ENCODE measurements around the gene CASTOR1. TPM values are rescaled to one million over a fixed set of nuclear protein-coding genes. Genes with fewer than 3 reads are reported as not detected.

Gene CASTOR1
- total and polyA plus RNA-seq, 5 experiments from 2014 or later, result 16.9 to 33.5 (median 20.4) TPM

GRCh38 chr22:30238661-30239487, 50.4 kb downstream of the CASTOR1 start:
- H3K4me3 Mint-ChIP-seq, result no peak overlapping the region
- H3K9me3 Mint-ChIP-seq, result no peaks in the 10 kb centered on the region
- no peaks in the 10 kb centered on the region for H3K36me3 Mint-ChIP-seq
- no peak for ATAC-seq
- H3K4me1 Mint-ChIP-seq, result peaks cover 0 to 3% (median 2%) of the 10 kb centered on the region in 4 donors
- DNase-seq, result no peak
- POLR2A ChIA-PET, result no interaction called here
- peak overlapping the region in 3 of 10 donors; percentile 29 to 82 (median 50) for H3K27ac Mint-ChIP-seq
- H3K27me3 Mint-ChIP-seq, result no peaks in the 10 kb centered on the region

GRCh38 chr22:30238136-30238535, 51.2 kb downstream of the CASTOR1 start:
- Mint-ChIP-seq H3K4me3 (no peak overlapping the region), H3K4me1 (peaks cover 0 to 3% (median 2%) of the 10 kb centered on the region in 4 donors), H3K9me3 (no peaks in the 10 kb centered on the region), H3K27me3 (no peaks in the 10 kb centered on the region), H3K27ac (no peak overlapping the region), H3K36me3 (no peaks in the 10 kb centered on the region)
- ATAC-seq (no peak), DNase-seq (no peak)
- POLR2A ChIA-PET, result no interaction called here

- Mint-ChIP-seq H3K4me1 (peaks cover 0 to 3% (median 2%) of the 10 kb centered on the region in 4 donors), H3K36me3 (no peaks in the 10 kb centered on the region), H3K9me3 (no peaks in the 10 kb centered on the region), H3K4me3 (no peak overlapping the region), H3K27ac (peak overlapping the region in 1 of 10 donors; percentile 33), H3K27me3 (no peaks in the 10 kb centered on the region)
- no peak for DNase-seq
- POLR2A ChIA-PET, result no interaction called here
- no peak for ATAC-seq
Observed at GRCh38 chr22:30236875-30237274, 52.4 kb downstream of the CASTOR1 start.

- DNase-seq, result no peak
- Mint-ChIP-seq H3K27ac (peak overlapping the region in 2 of 10 donors; percentile 24 to 29), H3K36me3 (no peaks in the 10 kb centered on the region), H3K27me3 (no peaks in the 10 kb centered on the region), H3K4me1 (peaks cover 0 to 3% (median 1%) of the 10 kb centered on the region in 4 donors), H3K4me3 (no peak overlapping the region), H3K9me3 (no peaks in the 10 kb centered on the region)
- ATAC-seq, result no peak
- POLR2A ChIA-PET, result no interaction called here
Observed at GRCh38 chr22:30235687-30236170, 53.6 kb downstream of the CASTOR1 start.

Other genes with a start within 250 kb of the CASTOR1 start
- gene HORMAD2, start 209.0 kb downstream of the CASTOR1 start, total RNA-seq, result not detected
- gene HORMAD2, start 209.0 kb downstream of the CASTOR1 start, polyA plus RNA-seq, result not detected
- not detected for gene LIF, start 42.7 kb downstream of the CASTOR1 start, total RNA-seq
- not detected for gene LIF, start 42.7 kb downstream of the CASTOR1 start, polyA plus RNA-seq
- 1 to 10 TPM in 1 of 2 experiments, under 1 TPM in 1; 0.81 to 1.1 TPM for gene OSM, start 22.7 kb downstream of the CASTOR1 start, total RNA-seq
- 10 to 100 TPM in 1 of 3 donors, 1 to 10 TPM in 2; 4.4 to 11.6 (median 4.4) TPM for gene OSM, start 22.7 kb downstream of the CASTOR1 start, polyA plus RNA-seq
- gene TBC1D10A, start 37.4 kb upstream of the CASTOR1 start, total RNA-seq, result 10 to 100 TPM; 66.7 to 67.7 TPM
- gene TBC1D10A, start 37.4 kb upstream of the CASTOR1 start, polyA plus RNA-seq, result 10 to 100 TPM; 56.7 to 83.4 (median 62.0) TPM
- 100 to 1,000 TPM; 313 to 314 TPM for gene SF3A1, start 67.4 kb upstream of the CASTOR1 start, total RNA-seq
- gene SF3A1, start 67.4 kb upstream of the CASTOR1 start, polyA plus RNA-seq, result 100 to 1,000 TPM in 1 of 3 donors, 10 to 100 TPM in 2; 66.5 to 119 (median 99.8) TPM
- 1 to 10 TPM; 2.8 to 4.1 TPM for gene CCDC157, start 67.5 kb upstream of the CASTOR1 start, total RNA-seq
- gene CCDC157, start 67.5 kb upstream of the CASTOR1 start, polyA plus RNA-seq, result 1 to 10 TPM in 2 of 3 donors, under 1 TPM in 1; 0.66 to 2.5 (median 1.1) TPM
- gene RNF215, start 97.9 kb upstream of the CASTOR1 start, total RNA-seq, result 1 to 10 TPM; 5.6 to 6.2 TPM
- under 1 TPM; 0.14 to 0.44 (median 0.39) TPM for gene RNF215, start 97.9 kb upstream of the CASTOR1 start, polyA plus RNA-seq
- gene SEC14L2, start 107.5 kb upstream of the CASTOR1 start, total RNA-seq, result 10 to 100 TPM; 17.8 to 19.9 TPM
- gene SEC14L2, start 107.5 kb upstream of the CASTOR1 start, polyA plus RNA-seq, result 10 to 100 TPM; 16.8 to 25.9 (median 22.5) TPM
- 10 to 100 TPM; 15.8 to 18.0 TPM for gene MTFP1, start 136.3 kb upstream of the CASTOR1 start, total RNA-seq
- 10 to 100 TPM; 42.3 to 53.5 (median 50.0) TPM for gene MTFP1, start 136.3 kb upstream of the CASTOR1 start, polyA plus RNA-seq
- not detected for gene SEC14L3, start 182.5 kb upstream of the CASTOR1 start, total RNA-seq
- not detected for gene SEC14L3, start 182.5 kb upstream of the CASTOR1 start, polyA plus RNA-seq
- gene SEC14L4, start 216.2 kb upstream of the CASTOR1 start, total RNA-seq, result not detected
- not detected for gene SEC14L4, start 216.2 kb upstream of the CASTOR1 start, polyA plus RNA-seq